ENCODE data around the gene CXCR1.
A peak's percentile ranks its signal among the peaks of the same experiment; 100 is the strongest.
"Not testable (repeated sequence)": the region's sequence is repeated elsewhere in the genome, so short reads cannot be mapped to it uniquely, and the experiment has no call there.

The CXCR1 gene

DNA sequence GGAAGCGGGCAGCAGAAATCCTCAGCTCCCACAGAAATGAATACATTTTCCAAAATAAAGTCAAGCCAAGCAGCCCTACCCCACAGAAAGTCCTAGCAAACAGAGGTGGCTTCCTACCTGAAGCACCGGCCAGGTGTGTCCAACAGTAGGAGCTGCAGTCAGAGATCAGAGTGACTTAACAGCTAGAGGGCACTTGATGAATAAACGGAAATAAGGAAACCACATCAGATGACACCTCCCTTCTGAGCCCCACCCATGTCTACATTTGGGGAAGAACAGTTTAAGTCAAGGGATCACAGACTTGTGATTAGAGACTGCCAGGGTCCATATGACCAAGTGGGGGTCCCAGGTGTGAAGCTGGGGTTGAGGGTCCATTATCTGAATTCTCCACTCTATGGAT is at the start of gene CXCR1:
Gene CXCR1, minus strand, starts transcription at position 172 of the 400 bp plus-strand sequence. CDS start 1,751 bp downstream, outside the sequence.
- no peak for DNase-seq (ENCODE audit: low read depth in 2 of 2)

DNA sequence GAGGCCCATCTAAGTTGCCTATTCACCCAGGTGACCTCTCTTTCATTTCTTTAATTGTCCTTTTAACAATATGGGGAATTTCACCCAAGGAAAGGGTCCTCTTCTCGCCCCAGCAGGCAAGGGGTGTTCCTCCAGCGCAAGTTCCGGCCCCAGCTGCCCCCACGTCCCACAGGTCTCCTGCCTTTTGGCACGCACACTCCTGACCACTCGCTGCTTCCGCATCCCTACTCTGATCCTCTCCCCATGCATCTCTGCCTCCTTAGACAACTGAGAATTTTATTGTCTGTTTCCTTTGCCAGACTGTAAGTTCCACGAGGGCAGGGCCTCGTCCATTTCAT is 49.5 kb upstream of the CXCR1 start:
- no peak for DNase-seq (ENCODE audit: low read depth in 2 of 2)

DNA sequence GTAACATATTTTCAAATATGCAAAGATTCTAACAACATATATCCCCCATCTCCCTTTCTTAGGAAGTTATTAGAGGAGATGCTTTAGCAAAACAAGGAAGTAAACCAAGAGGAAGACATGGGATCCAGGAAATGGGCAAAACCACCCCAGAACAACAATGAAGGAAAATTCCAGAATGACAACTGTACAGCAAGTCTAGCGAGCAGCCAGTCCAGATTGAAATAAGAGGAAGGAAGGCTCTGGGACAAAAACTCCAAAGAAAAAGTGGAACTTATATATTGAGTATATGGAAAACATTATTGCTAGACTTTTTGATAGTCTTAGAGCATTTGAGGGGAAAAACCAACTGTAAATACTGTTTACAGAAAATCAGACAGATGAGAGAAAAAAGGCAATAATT is 47.4 kb upstream of the CXCR1 start:
- DNase-seq (ENCODE audit: low read depth in 2 of 2): no peak

- DNase-seq (ENCODE audit: low read depth in 2 of 2): no peak
These were observed 42.3 kb upstream of the CXCR1 start for GRCh38 chr2:218209078-218209477.

- no peak for DNase-seq (ENCODE audit: low read depth in 2 of 2)
These were observed 35.5 kb upstream of the CXCR1 start for GRCh38 chr2:218202266-218202665.

DNA sequence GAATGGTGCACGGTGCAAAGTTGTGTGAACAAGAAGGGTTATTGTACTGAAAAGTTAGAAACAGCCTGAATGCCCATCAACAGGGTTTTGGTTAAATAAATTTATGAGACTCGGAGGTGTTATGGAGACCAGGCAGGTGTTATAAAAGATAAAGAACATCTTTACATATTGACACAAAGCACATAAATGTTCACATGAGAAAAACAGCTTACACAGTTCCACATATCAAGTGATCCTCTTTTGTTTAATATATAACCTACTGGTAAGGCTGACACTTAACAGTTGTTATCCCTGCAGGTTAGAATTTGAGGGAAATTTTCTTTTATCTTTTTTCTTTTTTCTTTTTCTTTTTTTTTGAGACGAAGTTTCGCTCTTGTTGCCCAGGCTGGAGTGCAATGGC is 30.2 kb upstream of the CXCR1 start:
- no peak for DNase-seq (ENCODE audit: low read depth in 2 of 2)

DNA sequence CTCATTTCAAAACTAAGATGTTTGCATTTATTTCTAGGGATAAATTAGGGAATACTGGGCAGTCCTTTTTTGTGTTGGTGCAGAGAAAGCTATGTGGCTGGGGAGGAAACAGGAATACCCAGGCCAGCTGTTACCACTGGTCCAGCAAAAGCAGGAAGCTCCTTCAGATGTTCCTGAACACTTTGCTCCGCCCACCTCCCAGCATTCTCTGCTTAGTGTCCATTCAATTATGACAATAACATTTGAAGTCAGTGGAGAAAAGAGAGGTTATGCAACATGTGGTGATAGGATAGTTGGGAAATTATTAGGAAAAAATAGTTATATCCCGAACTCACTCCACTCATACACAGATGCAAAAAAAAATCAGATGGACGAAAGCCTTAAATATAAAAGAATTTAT is 28.1 kb upstream of the CXCR1 start:
- no peak for DNase-seq (ENCODE audit: low read depth in 2 of 2)

DNA sequence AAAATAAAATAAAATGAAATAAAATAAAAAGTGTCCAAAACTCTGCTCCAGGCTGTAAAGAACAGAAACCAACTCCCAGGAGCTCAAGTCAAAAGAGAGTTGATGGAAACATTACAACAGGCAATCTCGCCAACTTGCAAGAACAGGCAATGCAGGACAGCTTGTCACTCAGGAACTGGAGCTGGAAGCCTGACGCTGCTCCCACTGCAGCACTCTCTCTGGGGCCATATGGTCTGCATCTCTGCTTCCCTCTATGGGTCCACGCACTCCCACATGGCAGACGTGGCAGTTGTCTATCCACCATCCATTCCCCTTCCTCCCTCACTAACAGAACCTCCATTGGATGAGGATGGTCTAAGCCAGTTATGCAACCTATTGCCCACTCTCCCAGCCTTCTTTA is 26.9 kb upstream of the CXCR1 start:
- DNase-seq (ENCODE audit: low read depth in 2 of 2): no peak

GRCh38 chr2:218192902-218193430 is 26.2 kb upstream of the CXCR1 start:
- DNase-seq (ENCODE audit: low read depth in 2 of 2): no peak

DNA sequence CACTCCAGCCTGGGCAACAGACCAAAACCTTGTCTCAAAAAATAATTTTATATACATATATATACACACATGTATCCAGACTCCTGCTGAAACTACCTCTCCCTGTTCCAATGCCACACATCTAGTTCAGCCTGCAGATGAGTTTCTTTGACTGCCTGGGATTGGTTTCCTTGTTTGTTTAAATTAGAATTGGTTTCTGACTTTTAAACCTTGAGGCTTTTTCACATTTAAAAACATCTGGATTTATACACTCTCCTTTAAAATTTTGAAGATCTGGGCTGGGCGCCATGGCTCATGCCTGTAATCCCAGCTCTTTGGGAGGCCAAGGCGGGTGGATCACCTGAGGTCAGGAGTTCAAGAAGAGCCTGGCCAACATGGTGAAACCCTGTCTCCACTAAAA is 21.8 kb upstream of the CXCR1 start:
- no peak for DNase-seq (ENCODE audit: low read depth in 2 of 2)

DNA sequence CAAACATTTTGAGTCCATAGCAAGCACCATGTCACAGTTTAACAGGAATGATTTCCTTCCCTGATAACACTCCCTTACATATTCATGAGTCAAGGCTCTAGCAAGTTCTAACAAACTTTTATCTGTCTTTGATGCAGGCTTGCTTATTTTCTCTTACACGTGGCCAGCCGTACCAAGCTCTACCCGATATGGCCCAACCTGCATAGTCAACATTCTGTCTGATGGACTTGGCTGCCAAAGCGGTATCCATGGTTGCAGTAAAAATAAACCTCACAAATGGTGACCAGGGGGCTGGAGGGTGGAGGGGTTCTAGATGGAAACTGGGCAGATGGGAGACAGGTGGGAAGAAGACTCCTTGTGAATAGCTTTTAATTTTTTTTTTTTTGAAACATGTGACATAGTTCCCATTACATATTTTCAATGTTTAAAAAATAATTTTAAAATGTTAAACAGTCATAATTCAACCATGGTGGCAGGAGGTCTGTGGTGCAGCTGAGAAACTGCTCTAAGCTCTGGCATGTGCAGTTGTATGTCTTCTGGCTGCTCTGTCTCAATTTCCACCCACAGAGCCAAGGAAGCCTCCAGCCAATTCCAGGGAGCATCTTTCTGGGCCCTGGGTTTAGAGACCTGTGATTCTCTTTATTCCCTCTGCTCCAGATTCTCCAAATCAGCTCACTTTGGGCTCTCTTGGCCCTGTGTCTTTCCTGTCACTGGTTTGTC is 20.7 kb upstream of the CXCR1 start:
- DNase-seq (ENCODE audit: low read depth in 2 of 2): no peak

DNA sequence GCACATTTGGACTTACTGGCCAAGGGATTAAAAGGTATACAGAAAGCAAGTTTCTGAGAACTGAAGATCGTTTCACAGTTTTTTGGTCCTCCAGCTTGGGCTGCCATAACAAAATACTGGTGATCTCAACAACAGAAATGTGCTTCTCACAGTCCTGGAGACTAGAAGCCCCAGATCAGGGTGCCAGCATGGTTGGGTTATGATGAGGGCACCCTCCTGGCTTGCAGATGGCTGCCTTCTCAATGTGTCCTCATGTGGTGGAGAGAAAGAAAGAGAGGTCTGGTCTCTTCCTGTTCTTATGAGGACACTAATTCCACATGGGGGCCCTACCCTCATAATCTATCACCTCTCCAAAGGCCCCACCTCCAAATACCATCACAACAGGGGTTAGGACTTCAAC is 20.1 kb upstream of the CXCR1 start:
- DNase-seq (ENCODE audit: low read depth in 2 of 2): no peak

DNA sequence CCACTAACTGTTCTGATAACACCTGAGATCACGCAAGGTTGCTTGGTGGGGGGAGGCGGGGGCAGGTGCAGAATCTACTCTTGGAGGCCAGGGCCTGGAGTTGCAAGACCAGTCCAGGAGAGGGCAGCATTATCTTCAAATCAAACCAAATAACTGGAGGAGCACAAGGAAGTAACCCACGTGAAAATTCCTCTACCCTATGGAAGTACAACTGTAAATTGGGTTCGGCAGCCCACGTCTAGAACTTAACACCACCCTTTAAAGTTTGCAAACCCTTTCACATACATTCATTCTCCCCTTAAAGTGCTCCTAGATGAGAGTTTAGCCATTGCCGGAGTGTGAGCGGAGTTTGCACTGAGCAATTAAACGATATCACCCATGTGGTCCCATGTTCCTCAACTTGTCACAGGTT is 19.6 kb upstream of the CXCR1 start:
- DNase-seq (ENCODE audit: low read depth in 2 of 2): peak; percentile 20 to 25

DNA sequence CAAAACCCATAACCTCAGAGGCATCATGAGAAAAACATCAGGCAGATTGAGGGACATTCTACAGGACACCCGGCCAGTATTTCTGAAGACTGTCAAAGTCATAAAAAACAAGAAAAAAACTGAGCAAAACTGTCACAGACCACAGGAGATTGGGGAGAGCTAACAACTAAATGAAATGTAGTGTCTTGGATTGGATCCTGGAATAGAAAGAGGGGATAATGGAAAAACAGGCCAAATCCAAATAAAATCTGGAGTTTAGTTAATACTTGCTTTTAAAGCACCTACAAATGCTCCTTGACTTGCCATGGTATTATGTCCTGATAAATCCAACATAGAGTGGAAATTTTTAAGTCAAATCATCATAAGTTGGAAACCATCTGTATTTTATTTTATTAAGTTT is 17.6 kb upstream of the CXCR1 start:
- DNase-seq (ENCODE audit: low read depth in 2 of 2): no peak

GRCh38 chr2:218180467-218181114 is 13.8 kb upstream of the CXCR1 start:
- no peak for DNase-seq (ENCODE audit: low read depth in 2 of 2)

DNA sequence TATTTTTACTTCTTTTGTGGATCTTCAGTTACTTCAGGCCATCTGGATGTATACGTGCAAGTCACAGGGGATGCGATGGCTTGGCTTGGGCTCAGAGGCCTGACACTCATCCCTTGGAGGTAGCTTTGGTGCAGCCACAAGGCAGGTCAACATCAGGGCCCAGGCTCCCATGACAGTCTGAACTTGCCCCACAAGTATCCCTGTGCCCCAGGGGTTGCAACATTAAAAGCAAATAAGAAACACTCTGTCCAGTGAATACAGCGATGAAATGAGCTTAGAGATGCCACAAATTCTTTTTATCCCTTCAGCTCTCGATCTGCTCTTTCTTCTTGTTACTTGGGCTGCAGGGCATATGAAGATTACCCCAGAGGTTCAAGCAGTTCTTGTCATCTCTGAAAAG is 13.0 kb upstream of the CXCR1 start:
- DNase-seq (ENCODE audit: low read depth in 2 of 2): no peak

DNA sequence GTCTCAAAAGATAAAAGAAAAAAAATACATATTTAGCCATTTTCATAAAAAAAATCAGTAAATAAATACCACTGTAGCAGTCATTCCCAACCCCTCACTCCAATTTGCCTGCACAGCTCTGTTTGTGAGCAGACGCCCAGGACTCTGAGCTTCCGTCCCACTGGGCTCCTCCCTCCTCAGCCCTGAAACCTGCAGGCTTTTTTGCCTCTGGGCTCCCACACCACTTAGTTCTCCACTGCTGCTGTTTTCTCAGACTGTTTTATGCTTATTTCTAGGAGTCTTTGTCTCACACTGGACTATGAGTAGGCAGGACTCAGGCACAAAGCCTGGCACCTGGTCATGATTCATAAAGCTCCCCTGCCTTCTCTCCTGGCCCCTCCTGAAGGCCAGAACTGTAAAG is 6.1 kb upstream of the CXCR1 start:
- DNase-seq (ENCODE audit: low read depth in 2 of 2): no peak

DNA sequence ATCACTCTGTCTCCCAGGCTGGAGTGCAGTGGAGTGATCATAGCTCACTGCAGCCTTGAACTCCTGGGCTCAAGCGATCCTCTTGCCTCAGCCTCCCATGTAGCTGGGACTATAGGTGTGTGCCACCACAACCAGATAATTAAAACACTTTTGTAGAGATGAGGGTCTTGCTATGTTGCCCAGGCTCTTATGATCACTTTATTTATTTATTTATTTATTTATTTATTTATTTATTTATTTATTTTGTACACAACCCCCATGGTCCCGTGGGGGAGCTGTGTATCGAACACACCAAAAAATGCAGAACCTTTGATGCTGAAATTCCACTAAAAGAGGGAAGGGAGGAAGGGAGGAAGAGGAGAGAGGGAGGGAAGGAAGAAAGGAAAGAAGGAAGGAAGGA is 5.0 kb upstream of the CXCR1 start:
- not testable (repeated sequence) for DNase-seq (ENCODE audit: low read depth in 2 of 2)

DNA sequence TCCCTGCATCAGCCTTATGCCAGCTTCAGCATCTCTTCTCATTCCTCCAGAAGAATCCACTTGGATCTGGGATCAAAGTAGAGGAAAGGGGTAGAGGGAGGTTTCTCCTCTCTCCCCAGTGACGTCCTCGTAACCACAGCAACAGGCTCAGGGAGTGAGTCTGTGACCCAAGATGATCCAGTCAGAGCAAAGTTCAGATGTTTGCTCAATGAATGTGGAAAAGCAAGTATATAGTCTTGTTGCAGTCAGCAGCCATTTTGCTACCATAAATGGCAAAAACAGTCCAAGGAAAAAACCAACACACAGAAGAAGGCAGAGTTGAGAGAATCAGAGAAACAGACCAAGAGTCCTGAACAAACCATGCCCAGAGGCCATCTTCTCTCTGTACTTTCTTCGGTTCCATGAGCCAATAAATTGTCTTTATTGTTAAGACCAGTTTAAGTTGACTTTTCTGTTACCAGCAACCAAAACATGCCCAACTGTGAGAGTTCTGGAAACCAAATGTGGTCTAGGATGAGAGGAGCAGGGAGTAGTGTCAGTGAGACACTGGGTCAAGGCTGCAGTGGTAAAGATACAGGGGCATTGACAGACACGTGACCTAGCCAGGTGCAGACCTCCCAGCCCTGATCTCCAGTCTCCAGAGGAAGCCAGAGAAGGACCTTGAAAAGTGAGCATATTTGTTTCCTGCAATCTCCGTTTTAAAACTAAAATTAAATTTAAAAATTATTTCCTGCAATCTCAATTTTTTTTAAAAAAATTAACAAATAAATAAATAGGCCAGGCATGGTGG is 3.2 kb upstream of the CXCR1 start:
- DNase-seq (ENCODE audit: low read depth in 2 of 2): no peak

DNA sequence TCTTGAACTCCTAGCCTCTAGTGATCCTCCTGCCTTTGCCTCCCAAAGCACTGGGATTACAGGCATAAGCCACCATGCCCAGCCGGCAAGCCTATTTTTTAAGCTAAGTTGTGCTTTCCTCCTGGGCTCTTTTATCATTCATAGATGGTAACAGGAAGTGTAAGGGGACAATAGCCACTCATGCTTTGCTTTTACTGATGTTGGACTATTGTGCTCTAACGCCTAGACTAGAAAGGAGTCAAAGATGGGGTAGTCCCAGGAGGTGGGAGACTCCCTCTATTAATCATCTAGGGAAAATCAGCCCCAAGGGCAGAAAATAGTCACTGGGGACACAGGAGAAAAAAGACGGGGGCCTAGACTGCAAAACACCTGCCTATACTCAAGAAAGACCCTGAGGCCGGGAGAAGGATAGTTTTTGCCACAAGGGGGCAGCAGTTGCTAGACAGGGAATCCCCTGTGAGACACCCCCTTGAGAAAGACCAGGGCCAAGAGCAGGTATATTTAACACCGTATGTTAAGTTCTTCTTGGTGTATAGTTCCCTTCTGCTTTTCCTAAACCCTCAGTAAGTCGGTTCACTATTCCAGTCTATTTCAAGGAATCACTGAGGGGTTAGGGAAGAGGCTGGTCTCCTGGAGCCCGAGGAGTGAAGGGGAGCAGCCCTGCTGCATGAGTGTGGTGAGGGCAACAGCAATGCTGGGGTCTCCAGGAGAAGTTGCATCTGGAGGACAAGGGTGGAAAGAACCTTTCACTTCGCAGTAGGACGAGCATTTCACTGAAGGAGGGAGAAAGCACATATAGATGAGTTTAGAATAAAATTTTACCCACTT is 2.1 kb upstream of the CXCR1 start:
- DNase-seq (ENCODE audit: low read depth in 2 of 2): no peak

DNA sequence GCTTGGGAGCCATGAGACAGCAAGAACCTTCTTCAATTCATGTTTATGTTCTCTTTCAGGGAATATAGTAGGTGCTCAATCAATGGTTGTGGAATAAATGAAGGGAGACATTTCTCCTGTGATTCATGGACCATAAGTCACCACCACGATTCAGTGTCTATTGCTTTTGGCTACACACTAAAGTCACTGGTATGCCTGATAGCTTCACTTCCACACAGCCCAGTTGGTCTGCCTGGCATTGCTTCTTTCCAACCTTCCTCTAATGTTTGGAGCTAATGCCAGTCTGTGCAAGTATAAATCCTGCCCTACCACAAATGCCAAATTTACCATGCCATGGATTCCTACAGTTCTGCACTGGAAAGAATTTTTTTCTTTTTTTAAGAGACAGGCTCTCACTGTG is 1.3 kb upstream of the CXCR1 start:
- DNase-seq (ENCODE audit: low read depth in 2 of 2): no peak

DNA sequence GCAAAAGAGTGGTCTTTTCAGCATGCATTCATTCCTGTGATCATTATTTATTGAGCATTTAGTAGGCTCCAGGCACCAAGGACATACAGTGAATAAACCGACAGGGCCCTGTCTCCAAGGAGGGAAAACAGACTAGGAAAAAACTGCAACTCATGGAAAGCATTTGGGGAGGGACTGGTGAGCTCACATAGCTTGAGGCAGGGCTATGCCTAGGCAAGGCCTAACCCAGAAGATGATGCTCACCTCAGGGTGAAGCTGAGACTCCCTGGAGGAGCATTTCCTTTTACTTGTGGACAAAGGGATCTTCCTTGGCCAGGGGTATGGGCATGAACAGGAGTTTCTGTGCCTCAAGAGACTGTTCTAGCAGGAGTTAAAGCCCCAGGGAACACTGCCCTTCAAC is 3.9 kb downstream of the CXCR1 start:
- no peak for DNase-seq (ENCODE audit: low read depth in 2 of 2)

All from fibroblast of skin of left biceps (primary cell).